ENCODE measurements around the gene BTBD16.

- no peak for TF ChIP-seq CTCF (IDR thresholded peaks at IDR 0.05)
- TF ChIP-seq POLR2A (IDR thresholded peaks at IDR 0.05): no peak
- TF ChIP-seq POLR2AphosphoS5 (IDR thresholded peaks at IDR 0.05): no peak
- no peak for TF ChIP-seq EP300 (IDR thresholded peaks at IDR 0.05)
These were observed 3.0 kb downstream of the BTBD16 start for GRCh38 chr10:122273966-122274545.

Data from sigmoid colon (tissue), 4 donors.